HS-5 (cell line): Measurements from ENCODE around the gene SPEF1.

Source experiments
- DNase-seq: peaks from one replicate; pipeline ENCODE4 v3.0.0-alpha.2; 2012; ENCODE audit warnings: low read depth

The SPEF1 gene

GRCh38 chr20:3766422-3767109 is 14.7 kb downstream of the SPEF1 start:
- DNase-seq: no peak

- no peak for DNase-seq
These were observed 15.9 kb downstream of the SPEF1 start for GRCh38 chr20:3765171-3765882.

- DNase-seq: no peak
These were observed 16.6 kb downstream of the SPEF1 start for GRCh38 chr20:3764659-3765058.

GRCh38 chr20:3763671-3764601 is 17.3 kb downstream of the SPEF1 start:
- DNase-seq: no peak

- no peak for DNase-seq
These were observed 20.4 kb downstream of the SPEF1 start for GRCh38 chr20:3760655-3761348.

GRCh38 chr20:3759884-3760283 is 21.4 kb downstream of the SPEF1 start:
- no peak for DNase-seq

GRCh38 chr20:3759316-3759823 is 21.9 kb downstream of the SPEF1 start:
- no peak for DNase-seq

GRCh38 chr20:3758566-3758965 is 22.7 kb downstream of the SPEF1 start:
- DNase-seq: no peak

- no peak for DNase-seq
These were observed 24.0 kb downstream of the SPEF1 start for GRCh38 chr20:3757268-3757667.

- no peak for DNase-seq
These were observed 25.3 kb downstream of the SPEF1 start for GRCh38 chr20:3755814-3756480.

- no peak for DNase-seq
These were observed 26.0 kb downstream of the SPEF1 start for GRCh38 chr20:3755269-3755668.

- no peak for DNase-seq
These were observed 27.0 kb downstream of the SPEF1 start for GRCh38 chr20:3754276-3754630.

GRCh38 chr20:3753501-3754275 is 27.6 kb downstream of the SPEF1 start:
- DNase-seq: no peak

- DNase-seq: no peak
These were observed 28.1 kb downstream of the SPEF1 start for GRCh38 chr20:3753098-3753497.

- no peak for DNase-seq
These were observed 28.9 kb downstream of the SPEF1 start for GRCh38 chr20:3752386-3752759.

GRCh38 chr20:3751675-3752385 is 29.4 kb downstream of the SPEF1 start:
- DNase-seq: no peak

- DNase-seq: no peak
These were observed 30.0 kb downstream of the SPEF1 start for GRCh38 chr20:3751305-3751674.

GRCh38 chr20:3749689-3750531 is 31.3 kb downstream of the SPEF1 start:
- DNase-seq: no peak

GRCh38 chr20:3749087-3749688 is 32.1 kb downstream of the SPEF1 start:
- DNase-seq: no peak
